HEK293T (cell line): Measurements from ENCODE around the gene NPHP4.

Source experiments
- FOXA1 ChIP-seq: fragments of 450-650 bp; IDR thresholded peaks from 2 replicates; pipeline ENCODE4 v1.6.1; 2016; ENCODE audit warnings: mild to moderate bottlenecking
- FOXK2 ChIP-seq: fragments of 450-650 bp; IDR thresholded peaks from 2 replicates; pipeline ENCODE4 v1.6.1; 2016; ENCODE audit warnings: mild to moderate bottlenecking
- FOXM1 ChIP-seq: fragments of 450-650 bp; IDR thresholded peaks from 2 replicates; pipeline ENCODE4 v1.6.1; 2017; ENCODE audit warnings: mild to moderate bottlenecking, borderline replicate concordance
- SP1 ChIP-seq: fragments of 450-650 bp; IDR thresholded peaks from 2 replicates; pipeline ENCODE4 v1.6.1; 2017
- ZNF384 ChIP-seq: fragments of 450-650 bp; IDR thresholded peaks from 2 replicates; pipeline ENCODE4 v1.6.1; 2016

- no peak for TF ChIP-seq FOXM1
- TF ChIP-seq ZNF384 = no peak
- no peak for TF ChIP-seq FOXA1
- TF ChIP-seq FOXK2 = no peak
- no peak for TF ChIP-seq SP1
These were observed 31.9 kb downstream of the NPHP4 start for GRCh38 chr1:5960336-5960735.
